ENCODE data around the gene FER.

Gene FER

GRCh38 chr5:109156885-109157284 lies 409.2 kb downstream of the FER start:
- ATAC-seq (ENCODE audit: insufficient read depth, low read depth) (no peak), DNase-seq (no peak)
- Histone ChIP-seq H3K27ac (ENCODE audit: low read length) (no peak overlapping the region), H3K27me3 (ENCODE audit: insufficient read depth, low read length, poor library complexity) (no peaks in the 10 kb centered on the region), H4K20me1 (ENCODE audit: insufficient read depth, low read length) (no peaks in the 10 kb centered on the region), H3K9me3 (ENCODE audit: insufficient read depth, low read length, severe bottlenecking) (no peaks in the 10 kb centered on the region), H2AFZ (ENCODE audit: low read depth, low read length) (no peak overlapping the region), H3K79me2 (ENCODE audit: insufficient read depth, low read length) (no peaks in the 10 kb centered on the region), H3K4me1 (ENCODE audit: insufficient read depth, low read length) (no peaks in the 10 kb centered on the region), H3K9ac (ENCODE audit: low read depth, low read length) (no peak overlapping the region), H3K4me3 (ENCODE audit: low read depth in 1 of 2, low read length in 2 of 2) (no peak overlapping the region), H3K4me2 (ENCODE audit: insufficient read depth, low read length) (no peak overlapping the region), H3K36me3 (ENCODE audit: insufficient read depth, low read length) (no peaks in the 10 kb centered on the region)
- TF ChIP-seq EZH2 (IDR thresholded peaks at IDR 0.05; ENCODE audit: borderline replicate concordance, low read depth, low read length, severe bottlenecking), result no peak

- ATAC-seq (ENCODE audit: insufficient read depth, low read depth) (no peak), DNase-seq (no peak)
- H3K9me3 ChIP-seq (ENCODE audit: insufficient read depth, low read length, severe bottlenecking), result no peaks in the 10 kb centered on the region
- no peak overlapping the region for H3K4me2 ChIP-seq (ENCODE audit: insufficient read depth, low read length)
- no peak for TF ChIP-seq EZH2 (IDR thresholded peaks at IDR 0.05; ENCODE audit: borderline replicate concordance, low read depth, low read length, severe bottlenecking)
- TF ChIP-seq CTCF (IDR thresholded peaks at IDR 0.05; ENCODE audit: borderline replicate concordance, extremely low read depth, low read length, poor library complexity, severe bottlenecking), result no peak
- H4K20me1 ChIP-seq (ENCODE audit: insufficient read depth, low read length), result no peaks in the 10 kb centered on the region
- H3K4me3 ChIP-seq (ENCODE audit: low read depth in 1 of 2, low read length in 2 of 2), result no peak overlapping the region
- no peaks in the 10 kb centered on the region for H3K4me1 ChIP-seq (ENCODE audit: insufficient read depth, low read length)
- no peak overlapping the region for H3K9ac ChIP-seq (ENCODE audit: low read depth, low read length)
- no peaks in the 10 kb centered on the region for H3K27me3 ChIP-seq (ENCODE audit: insufficient read depth, low read length, poor library complexity)
- no peaks in the 10 kb centered on the region for H3K36me3 ChIP-seq (ENCODE audit: insufficient read depth, low read length)
- no peak overlapping the region for H2AFZ ChIP-seq (ENCODE audit: low read depth, low read length)
- H3K79me2 ChIP-seq (ENCODE audit: insufficient read depth, low read length), result no peaks in the 10 kb centered on the region
- H3K27ac ChIP-seq (ENCODE audit: low read length), result no peak overlapping the region
These were observed 412.8 kb downstream of the FER start for GRCh38 chr5:109160468-109160867.

GRCh38 chr5:109161914-109162683 lies 414.4 kb downstream of the FER start:
- Histone ChIP-seq H3K4me3 (ENCODE audit: low read depth in 1 of 2, low read length in 2 of 2) (no peak overlapping the region), H2AFZ (ENCODE audit: low read depth, low read length) (no peak overlapping the region), H3K27me3 (ENCODE audit: insufficient read depth, low read length, poor library complexity) (no peaks in the 10 kb centered on the region), H4K20me1 (ENCODE audit: insufficient read depth, low read length) (no peaks in the 10 kb centered on the region), H3K9me3 (ENCODE audit: insufficient read depth, low read length, severe bottlenecking) (no peaks in the 10 kb centered on the region), H3K4me1 (ENCODE audit: insufficient read depth, low read length) (no peaks in the 10 kb centered on the region), H3K9ac (ENCODE audit: low read depth, low read length) (no peak overlapping the region), H3K79me2 (ENCODE audit: insufficient read depth, low read length) (no peaks in the 10 kb centered on the region), H3K27ac (ENCODE audit: low read length) (no peak overlapping the region), H3K36me3 (ENCODE audit: insufficient read depth, low read length) (no peaks in the 10 kb centered on the region), H3K4me2 (ENCODE audit: insufficient read depth, low read length) (no peak overlapping the region)
- no peak for ATAC-seq (ENCODE audit: insufficient read depth, low read depth)
- no peak for DNase-seq
- no peak for TF ChIP-seq EZH2 (IDR thresholded peaks at IDR 0.05; ENCODE audit: borderline replicate concordance, low read depth, low read length, severe bottlenecking)
- no peak for TF ChIP-seq CTCF (IDR thresholded peaks at IDR 0.05; ENCODE audit: borderline replicate concordance, extremely low read depth, low read length, poor library complexity, severe bottlenecking)

- H3K36me3 ChIP-seq (ENCODE audit: insufficient read depth, low read length), result no peaks in the 10 kb centered on the region
- H2AFZ ChIP-seq (ENCODE audit: low read depth, low read length), result no peak overlapping the region
- no peak for ATAC-seq (ENCODE audit: insufficient read depth, low read depth)
- no peak for DNase-seq
- no peak overlapping the region for H3K4me2 ChIP-seq (ENCODE audit: insufficient read depth, low read length)
- TF ChIP-seq CTCF (IDR thresholded peaks at IDR 0.05; ENCODE audit: borderline replicate concordance, extremely low read depth, low read length, poor library complexity, severe bottlenecking) (no peak), EZH2 (IDR thresholded peaks at IDR 0.05; ENCODE audit: borderline replicate concordance, low read depth, low read length, severe bottlenecking) (no peak)
- no peak overlapping the region for H3K27ac ChIP-seq (ENCODE audit: low read length)
- H3K9ac ChIP-seq (ENCODE audit: low read depth, low read length), result no peak overlapping the region
- no peaks in the 10 kb centered on the region for H3K9me3 ChIP-seq (ENCODE audit: insufficient read depth, low read length, severe bottlenecking)
- H3K79me2 ChIP-seq (ENCODE audit: insufficient read depth, low read length), result no peaks in the 10 kb centered on the region
- H3K27me3 ChIP-seq (ENCODE audit: insufficient read depth, low read length, poor library complexity), result no peaks in the 10 kb centered on the region
- H3K4me1 ChIP-seq (ENCODE audit: insufficient read depth, low read length), result no peaks in the 10 kb centered on the region
- no peak overlapping the region for H3K4me3 ChIP-seq (ENCODE audit: low read depth in 1 of 2, low read length in 2 of 2)
- no peaks in the 10 kb centered on the region for H4K20me1 ChIP-seq (ENCODE audit: insufficient read depth, low read length)
These were observed 415.6 kb downstream of the FER start for GRCh38 chr5:109163336-109163735.

Data from DND-41 (cell line).